IMR-90 (cell line): Measurements from ENCODE around the gene FAM184A.

Source experiments
- BHLHE40 ChIP-seq: fragments of 150-350 bp; IDR thresholded peaks from 2 replicates; pipeline ENCODE4 v1.6.1; 2016; ENCODE audit warnings: mild to moderate bottlenecking, low read depth, low read length
- CEBPB ChIP-seq: IDR thresholded peaks from 2 replicates; pipeline ENCODE4 v1.6.1; 2012; ENCODE audit warnings: low read depth, low read length, improper control_type of control experiment
- CHD1 ChIP-seq: IDR thresholded peaks from 2 replicates; pipeline ENCODE4 v1.6.1; 2012; ENCODE audit warnings: low read depth, low read length, improper control_type of control experiment
- FOS ChIP-seq: fragments of 150-350 bp; IDR thresholded peaks from 2 replicates; pipeline ENCODE4 v1.6.1; 2016; ENCODE audit warnings: low read depth, low read length
- MAFK ChIP-seq: IDR thresholded peaks from 2 replicates; pipeline ENCODE4 v1.6.1; 2012; ENCODE audit warnings: low read depth, low read length, improper control_type of control experiment
- MXI1 ChIP-seq: IDR thresholded peaks from 2 replicates; pipeline ENCODE4 v1.6.1; 2012; ENCODE audit warnings: low read depth, mild to moderate bottlenecking, low read length, moderate library complexity, borderline replicate concordance
- POLR2A ChIP-seq: IDR thresholded peaks from 2 replicates; pipeline ENCODE4 v1.6.1; 2012; ENCODE audit warnings: mild to moderate bottlenecking, low read depth, low read length
- RAD21 ChIP-seq: IDR thresholded peaks from 2 replicates; pipeline ENCODE4 v1.6.1; 2012; ENCODE audit warnings: low read length, improper control_type of control experiment
- RCOR1 ChIP-seq: IDR thresholded peaks from 2 replicates; pipeline ENCODE4 v1.6.1; 2012; ENCODE audit warnings: mild to moderate bottlenecking, low read length, improper control_type of control experiment; ENCODE audit not compliant: insufficient replicate concordance
- RFX5 ChIP-seq: IDR thresholded peaks from 2 replicates; pipeline ENCODE4 v1.8.0; 2012; ENCODE audit warnings: low read depth, mild to moderate bottlenecking, low read length, moderate library complexity
- SMC3 ChIP-seq: fragments of 150-350 bp; IDR thresholded peaks from 2 replicates; pipeline ENCODE4 v1.6.1; 2016; ENCODE audit warnings: low read depth, mild to moderate bottlenecking, antibody characterized with exemption, low read length, moderate library complexity
- TF ChIP-seq, protein P1 (sequence below): fragments of 150-350 bp; IDR thresholded peaks from 2 replicates; pipeline ENCODE4 v1.6.1; 2016; ENCODE audit warnings: low read depth, mild to moderate bottlenecking, low read length, moderate library complexity, borderline replicate concordance
- TF ChIP-seq, protein P2 (sequence below): conservative IDR thresholded peaks from 2 replicates; pipeline ENCODE4 v1.5.1; 2012; ENCODE audit warnings: mild to moderate bottlenecking, low read depth, low read length, improper control_type of control experiment
- TF ChIP-seq, protein P3 (sequence below): fragments of 150-350 bp; IDR thresholded peaks from 2 replicates; pipeline ENCODE4 v1.6.1; 2017; ENCODE audit warnings: mild to moderate bottlenecking, antibody characterized with exemption, low read length, low read depth

DNA sequence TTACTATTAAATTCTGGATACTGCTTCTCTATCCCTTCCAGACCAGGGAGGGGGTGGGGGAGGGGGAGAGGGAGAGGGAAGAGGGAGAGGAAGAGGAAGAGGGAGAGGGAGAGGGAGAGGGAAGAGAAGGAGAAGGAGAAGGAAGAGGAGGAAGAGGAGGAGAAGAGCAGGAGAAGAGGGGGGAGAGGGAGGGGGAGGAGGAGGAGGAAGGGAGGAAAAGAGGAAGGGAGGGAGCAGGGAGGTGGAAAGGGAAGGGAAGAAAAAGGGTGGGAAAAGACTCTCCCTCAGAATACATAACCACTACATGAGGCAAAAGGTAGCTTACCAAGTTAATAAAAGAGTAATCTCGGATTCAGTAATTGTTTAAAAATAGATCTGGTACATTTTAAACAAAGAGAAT, 46.0 kb downstream of the FAM184A start:
- no peak for TF ChIP-seq POLR2A
- TF ChIP-seq RCOR1: no peak
- TF ChIP-seq, protein P1, sequence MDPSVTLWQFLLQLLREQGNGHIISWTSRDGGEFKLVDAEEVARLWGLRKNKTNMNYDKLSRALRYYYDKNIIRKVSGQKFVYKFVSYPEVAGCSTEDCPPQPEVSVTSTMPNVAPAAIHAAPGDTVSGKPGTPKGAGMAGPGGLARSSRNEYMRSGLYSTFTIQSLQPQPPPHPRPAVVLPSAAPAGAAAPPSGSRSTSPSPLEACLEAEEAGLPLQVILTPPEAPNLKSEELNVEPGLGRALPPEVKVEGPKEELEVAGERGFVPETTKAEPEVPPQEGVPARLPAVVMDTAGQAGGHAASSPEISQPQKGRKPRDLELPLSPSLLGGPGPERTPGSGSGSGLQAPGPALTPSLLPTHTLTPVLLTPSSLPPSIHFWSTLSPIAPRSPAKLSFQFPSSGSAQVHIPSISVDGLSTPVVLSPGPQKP: no peak
- TF ChIP-seq, protein P2, sequence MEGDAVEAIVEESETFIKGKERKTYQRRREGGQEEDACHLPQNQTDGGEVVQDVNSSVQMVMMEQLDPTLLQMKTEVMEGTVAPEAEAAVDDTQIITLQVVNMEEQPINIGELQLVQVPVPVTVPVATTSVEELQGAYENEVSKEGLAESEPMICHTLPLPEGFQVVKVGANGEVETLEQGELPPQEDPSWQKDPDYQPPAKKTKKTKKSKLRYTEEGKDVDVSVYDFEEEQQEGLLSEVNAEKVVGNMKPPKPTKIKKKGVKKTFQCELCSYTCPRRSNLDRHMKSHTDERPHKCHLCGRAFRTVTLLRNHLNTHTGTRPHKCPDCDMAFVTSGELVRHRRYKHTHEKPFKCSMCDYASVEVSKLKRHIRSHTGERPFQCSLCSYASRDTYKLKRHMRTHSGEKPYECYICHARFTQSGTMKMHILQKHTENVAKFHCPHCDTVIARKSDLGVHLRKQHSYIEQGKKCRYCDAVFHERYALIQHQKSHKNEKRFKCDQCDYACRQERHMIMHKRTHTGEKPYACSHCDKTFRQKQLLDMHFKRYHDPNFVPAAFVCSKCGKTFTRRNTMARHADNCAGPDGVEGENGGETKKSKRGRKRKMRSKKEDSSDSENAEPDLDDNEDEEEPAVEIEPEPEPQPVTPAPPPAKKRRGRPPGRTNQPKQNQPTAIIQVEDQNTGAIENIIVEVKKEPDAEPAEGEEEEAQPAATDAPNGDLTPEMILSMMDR: no peak
- TF ChIP-seq RFX5: no peak
- TF ChIP-seq CEBPB: no peak
- TF ChIP-seq, protein P3, sequence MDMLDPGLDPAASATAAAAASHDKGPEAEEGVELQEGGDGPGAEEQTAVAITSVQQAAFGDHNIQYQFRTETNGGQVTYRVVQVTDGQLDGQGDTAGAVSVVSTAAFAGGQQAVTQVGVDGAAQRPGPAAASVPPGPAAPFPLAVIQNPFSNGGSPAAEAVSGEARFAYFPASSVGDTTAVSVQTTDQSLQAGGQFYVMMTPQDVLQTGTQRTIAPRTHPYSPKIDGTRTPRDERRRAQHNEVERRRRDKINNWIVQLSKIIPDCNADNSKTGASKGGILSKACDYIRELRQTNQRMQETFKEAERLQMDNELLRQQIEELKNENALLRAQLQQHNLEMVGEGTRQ: no peak
- no peak for TF ChIP-seq BHLHE40
- TF ChIP-seq CHD1: no peak
- no peak for TF ChIP-seq SMC3
- TF ChIP-seq MXI1: no peak
- no peak for TF ChIP-seq FOS
- no peak for TF ChIP-seq RAD21
- TF ChIP-seq MAFK: no peak
